T follicular helper cell (primary cell): ENCODE measurements around the gene TUBA1B.
A peak's percentile ranks its signal among the peaks of the same experiment; 100 is the strongest.

Experiments used
- DNase-seq: peaks from one replicate; pipeline ENCODE4 v3.0.0-alpha.2; 2020; ENCODE audit warnings: low read depth

Gene TUBA1B

DNA sequence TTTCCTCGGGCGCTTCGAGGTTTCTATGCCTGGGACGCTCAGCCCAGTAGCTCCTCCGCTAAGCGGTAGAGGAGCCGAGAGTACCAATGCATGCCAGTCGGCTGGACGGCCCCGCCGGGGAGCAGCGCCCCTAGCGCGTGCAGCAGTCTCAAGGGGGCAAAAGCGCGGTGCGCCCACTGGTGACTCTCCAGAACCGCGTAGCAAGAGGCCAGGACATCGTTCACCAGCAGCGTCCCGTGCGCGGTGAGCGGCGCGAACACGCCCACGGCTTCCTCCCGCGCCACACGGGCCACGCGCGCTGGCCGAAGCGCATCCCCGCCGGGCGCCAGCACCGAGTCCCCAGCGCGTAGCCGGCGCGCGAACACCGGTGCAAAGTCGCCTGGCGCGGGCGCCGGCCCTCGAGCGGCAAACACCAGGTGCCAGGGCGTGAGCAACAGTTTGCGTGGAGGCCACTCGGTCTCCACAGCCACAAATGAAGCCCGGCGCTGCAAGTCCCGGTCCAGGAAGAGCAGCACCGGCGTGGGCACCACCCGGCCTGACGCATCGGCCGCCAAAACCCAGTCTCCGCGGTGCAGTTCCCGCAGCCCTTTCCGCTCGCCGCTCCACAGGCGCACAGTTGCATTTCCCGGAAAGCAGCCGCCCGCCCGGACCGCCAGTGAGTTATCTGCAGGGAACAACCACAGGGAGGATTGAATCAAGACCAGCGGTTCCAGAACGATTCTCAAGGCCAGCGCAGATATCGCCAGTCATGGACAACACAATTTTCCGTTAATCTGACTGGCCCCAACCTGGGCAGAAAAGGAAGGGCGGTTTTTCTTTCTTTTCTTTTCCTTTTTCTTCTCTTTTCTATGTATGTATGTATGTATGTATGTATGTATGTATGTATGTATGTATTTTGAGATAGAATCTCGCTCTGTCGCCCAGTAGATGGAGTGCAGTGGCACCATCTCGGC, 41.1 kb downstream of the TUBA1B start:
- no peak for DNase-seq

DNA sequence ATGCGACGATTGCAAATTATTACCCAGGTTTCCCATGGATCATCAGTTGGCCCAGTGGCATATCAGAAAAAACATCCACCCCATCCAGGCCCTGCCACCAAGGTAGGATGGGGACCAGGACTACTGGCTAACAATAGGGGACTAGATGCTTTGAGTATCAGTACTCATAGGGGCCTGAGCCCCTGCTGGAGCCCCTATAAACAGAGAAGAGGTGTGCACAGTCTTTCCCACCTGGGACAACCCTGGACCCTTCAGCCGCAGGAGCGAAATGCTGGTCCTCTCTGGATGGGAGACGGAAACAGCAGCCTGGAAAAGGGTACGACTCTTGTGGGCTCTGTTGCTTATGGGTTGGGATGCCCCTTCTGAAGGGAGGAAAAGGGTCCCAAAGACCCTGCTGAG, 42.3 kb downstream of the TUBA1B start:
- DNase-seq: no peak

DNA sequence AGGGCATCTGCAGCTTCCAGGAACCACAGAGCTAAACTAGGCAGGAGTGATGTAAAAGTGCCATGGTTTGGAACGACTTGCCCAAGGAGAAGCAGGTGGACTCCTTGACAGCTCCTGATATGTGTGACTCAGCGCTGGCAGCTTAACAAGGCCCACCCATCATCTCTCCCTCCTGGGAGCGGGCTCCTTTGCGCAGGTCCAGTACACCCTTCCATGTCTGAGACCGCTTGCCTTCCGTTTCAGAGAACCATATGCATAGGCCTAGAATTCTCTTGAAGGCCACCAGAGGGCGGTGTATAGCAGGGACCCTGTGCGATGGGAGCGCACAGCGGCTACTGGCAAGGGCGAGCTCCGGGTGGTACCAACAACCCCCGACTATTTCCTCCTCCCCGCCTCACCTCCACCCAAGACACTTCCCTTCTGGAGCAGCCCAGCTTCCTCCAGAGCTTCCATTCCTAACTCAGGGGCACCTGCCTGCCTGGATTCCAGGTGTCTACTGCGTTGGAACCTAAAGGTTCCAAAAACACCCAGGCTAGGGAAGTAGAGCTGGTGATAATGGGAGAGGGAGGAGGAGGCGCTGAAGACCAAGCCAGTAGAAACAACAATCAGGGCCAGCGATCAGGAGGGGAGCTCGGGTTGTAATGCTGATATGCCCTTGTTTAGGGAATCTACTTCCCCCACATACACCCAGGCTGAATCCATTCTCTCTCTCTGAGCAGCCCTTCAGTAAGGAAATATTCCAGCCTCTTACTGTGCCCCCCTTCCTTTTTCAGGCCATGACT, 42.9 kb downstream of the TUBA1B start:
- DNase-seq: peak; percentile 36

DNA sequence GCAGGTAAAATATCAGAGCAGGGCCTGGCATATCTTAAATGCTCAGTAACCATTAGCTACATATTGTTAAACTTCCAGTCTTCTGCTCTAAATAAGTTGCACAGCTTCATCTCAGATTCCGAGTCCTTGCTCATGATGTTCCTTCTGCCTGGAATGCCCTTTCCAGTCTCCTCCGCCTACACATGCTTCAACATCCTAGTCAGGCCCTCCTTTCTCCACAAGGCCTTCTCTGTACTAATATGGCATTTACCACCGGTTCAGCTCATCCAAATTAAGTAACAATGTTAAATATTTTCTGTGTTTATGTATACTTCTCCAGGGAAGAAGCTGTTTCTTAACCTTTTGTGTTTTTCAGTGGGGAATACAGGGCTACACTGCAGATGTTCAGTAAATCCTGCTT, 45.1 kb downstream of the TUBA1B start:
- no peak for DNase-seq

- DNase-seq: no peak
These were observed 46.8 kb downstream of the TUBA1B start for GRCh38 chr12:49084438-49084837.

DNA sequence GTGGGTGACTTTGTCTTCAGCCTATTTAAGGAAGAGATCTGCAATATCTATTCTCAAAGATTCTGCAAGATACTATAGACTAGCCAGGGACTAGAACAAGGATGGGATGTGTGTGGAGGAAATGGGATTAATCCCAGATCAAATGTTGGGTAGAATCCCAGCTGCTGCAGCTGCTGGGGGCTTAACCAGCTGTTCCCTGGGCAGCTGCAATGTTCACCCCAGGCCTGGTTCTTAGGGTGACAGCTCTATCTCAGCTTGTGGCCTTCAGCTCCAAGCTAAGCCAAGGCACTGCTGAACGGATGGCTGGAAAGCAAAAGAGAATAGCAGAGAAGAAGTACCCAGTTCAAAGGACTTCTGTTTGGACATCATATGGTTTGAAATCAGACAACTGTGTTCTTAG, 51.4 kb downstream of the TUBA1B start:
- no peak for DNase-seq
